Measurements from ENCODE around the gene ZNF335. TPM values are rescaled to one million over a fixed set of nuclear protein-coding genes. Genes with fewer than 3 reads are reported as not detected.
"Not testable (repeated sequence)": the region's sequence is repeated elsewhere in the genome, so short reads cannot be mapped to it uniquely, and the experiment has no call there.

Gene ZNF335
- total and polyA plus RNA-seq, 2 of the 8 experiments (the other 6 are each of a cell fraction or from before 2014, with no cell fraction given): 12.4 to 14.6 TPM

DNA sequence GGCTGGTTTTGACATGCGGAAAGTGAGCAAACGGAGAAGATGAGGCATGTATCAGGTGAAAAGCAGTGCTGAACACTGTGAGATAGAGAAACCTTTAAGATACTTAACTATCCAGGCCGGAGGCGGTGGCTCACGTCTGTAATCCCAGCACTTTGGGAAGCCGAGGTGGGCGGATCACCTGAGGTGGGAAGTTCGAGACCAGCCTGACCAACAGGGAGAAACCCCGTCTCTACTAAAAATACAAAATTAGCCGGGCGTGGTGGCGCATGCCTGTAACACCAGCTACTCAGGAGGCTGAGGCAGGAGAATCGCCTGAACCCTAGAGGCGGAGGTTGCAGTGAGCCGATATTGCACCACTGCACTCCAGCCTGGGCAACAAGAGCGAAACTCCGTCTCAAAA, 40.3 kb downstream of the ZNF335 start:
- CTCF ChIA-PET (ENCODE audit: partially characterized antibody); H3K4ac ChIP-seq (replicated peaks; ENCODE audit: insufficient read length, low read depth, low read length); H3K56ac ChIP-seq (replicated peaks; ENCODE audit: insufficient read length, low read depth, low read length); H3K4me1 ChIP-seq (replicated peaks in 1 of 4; ENCODE audit: control insufficient read depth in 3 of 4, insufficient read depth in 4 of 4, low read length in 3 of 4); H2AK5ac ChIP-seq (ENCODE audit: low read depth, low read length); H4K8ac ChIP-seq (ENCODE audit: extremely low read depth, insufficient read depth, low read length); H3K27ac ChIP-seq (ENCODE audit: low read depth, low read length); FAIRE-seq; H2BK120ac ChIP-seq (replicated peaks; ENCODE audit: low read depth, low read length); H3K36me3 ChIP-seq (ENCODE audit: control insufficient read depth in 2 of 4, insufficient read depth in 4 of 4, low read length in 3 of 4); H3K4me3 ChIP-seq (ENCODE audit: extremely low read depth in 1 of 4, insufficient read depth in 2 of 4, low read depth in 3 of 4, low read length in 4 of 4); H3K9ac ChIP-seq (replicated peaks in 1 of 4; ENCODE audit: extremely low read depth in 1 of 4, low read depth in 3 of 4, low read length in 3 of 4); H3K23me2 ChIP-seq (ENCODE audit: low read depth, low read length); DNase-seq (ENCODE audit: low read depth in 1 of 2, low spot score in 2 of 2); H3K23ac ChIP-seq (ENCODE audit: insufficient read length); H3K14ac ChIP-seq (ENCODE audit: insufficient read length); H2BK12ac ChIP-seq (ENCODE audit: low read depth, low read length); H3K79me1 ChIP-seq (ENCODE audit: low read depth, low read length); H3K27me3 ChIP-seq (replicated peaks in 1 of 4; ENCODE audit: control insufficient read depth in 3 of 4, extremely low read depth in 1 of 4, insufficient read depth in 3 of 4, low read length in 3 of 4); H2BK5ac ChIP-seq (ENCODE audit: low read depth, low read length); H2BK15ac ChIP-seq (ENCODE audit: low read length); H3K9me3 ChIP-seq (ENCODE audit: insufficient read depth in 2 of 2, low read depth in 1 of 2, low read length in 1 of 2); H4K5ac ChIP-seq (ENCODE audit: insufficient read length, low read depth, low read length); H3K4me2 ChIP-seq (ENCODE audit: insufficient read depth in 1 of 2, low read depth in 2 of 2, low read length in 2 of 2); H2BK20ac ChIP-seq (ENCODE audit: low read length); H4K91ac ChIP-seq (replicated peaks; ENCODE audit: insufficient read length, low read length); H4K20me1 ChIP-seq (replicated peaks in 1 of 2; ENCODE audit: control insufficient read depth in 1 of 2, insufficient read depth in 2 of 2, low read length in 2 of 2); H2AFZ ChIP-seq (ENCODE audit: low read length); H3K18ac ChIP-seq (ENCODE audit: extremely low read depth, low read length): not testable (repeated sequence)
- WGBS, 2 experiments (ENCODE audit: extremely low coverage in 1 of 2, insufficient coverage in 1 of 2, insufficient read length in 1 of 2, insufficient replicate concordance in 2 of 2, low coverage in 1 of 2, low lambda C conversion rate in 2 of 2, missing lambda C conversion rate in 1 of 2): 94% methylated on average over 15 of the region's 17 CpGs; no CpG with 5 or more reads in 1 of the 2 experiments
- peaks cover 0 to 16% of the 10 kb centered on the region in 2 experiments; a peak in 2 of 4 replicates for H3K79me2 ChIP-seq (ENCODE audit: control insufficient read depth in 1 of 2, insufficient read depth in 2 of 2, low read length in 2 of 2)
- POLR2A ChIA-PET (ENCODE audit: partially characterized antibody): interaction anchor here (0.8 to 18.4 kb wide), 5 partner anchors 10 to 76 kb away, joined by 3 to 283 read pairs (median 65); partner anchors contain the start of gene PLTP

Measured in H1 (cell line).